HG03039 (cell line): ENCODE measurements around the gene CCDC102A.
"Not testable (repeated sequence)": the region's sequence is repeated elsewhere in the genome, so short reads cannot be mapped to it uniquely, and the experiment has no call there.

Source experiments
- ATAC-seq: cut with Tn5 transposase; IDR thresholded peaks from one replicate; pipeline ENCODE4 v1.9.1; 2021; ENCODE audit warnings: mild to moderate bottlenecking, moderate library complexity; ENCODE audit not compliant: unreplicated experiment

The CCDC102A gene

GRCh38 chr16:57504491-57504890, 31.9 kb downstream of the CCDC102A start:
- no peak for ATAC-seq

GRCh38 chr16:57504001-57504400, 32.4 kb downstream of the CCDC102A start:
- ATAC-seq: no peak

- no peak for ATAC-seq
Measured at GRCh38 chr16:57503366-57503765, 33.0 kb downstream of the CCDC102A start.

GRCh38 chr16:57502048-57502775, 34.2 kb downstream of the CCDC102A start:
- no peak for ATAC-seq

- ATAC-seq: no peak
Measured at GRCh38 chr16:57501492-57501891, 34.9 kb downstream of the CCDC102A start.

GRCh38 chr16:57500578-57501111, 35.7 kb downstream of the CCDC102A start:
- no peak for ATAC-seq

GRCh38 chr16:57499941-57500340, 36.4 kb downstream of the CCDC102A start:
- not testable (repeated sequence) for ATAC-seq

GRCh38 chr16:57498031-57498430, 38.3 kb downstream of the CCDC102A start:
- ATAC-seq: no peak

- ATAC-seq: no peak
Measured at GRCh38 chr16:57497121-57497520, 39.2 kb downstream of the CCDC102A start.

- ATAC-seq: no peak
Measured at GRCh38 chr16:57493767-57494166, 42.6 kb downstream of the CCDC102A start.

GRCh38 chr16:57489229-57489628, 47.1 kb downstream of the CCDC102A start:
- ATAC-seq: no peak

- no peak for ATAC-seq
Measured at GRCh38 chr16:57486858-57487834, 49.2 kb downstream of the CCDC102A start.

GRCh38 chr16:57485916-57486857, 50.2 kb downstream of the CCDC102A start, which contains the start of gene DOK4:
Gene DOK4, minus strand, starts transcription at chr16:57486493. Its CDS starts 6,986 bp downstream, at chr16:57479507.
- ATAC-seq: peak; percentile 92

GRCh38 chr16:57485091-57485915, 51.1 kb downstream of the CCDC102A start:
- ATAC-seq: no peak

- no peak for ATAC-seq
Measured at GRCh38 chr16:57484515-57485005, 51.8 kb downstream of the CCDC102A start.

GRCh38 chr16:57483725-57484514, 52.5 kb downstream of the CCDC102A start:
- ATAC-seq: no peak

GRCh38 chr16:57482845-57483545, 53.4 kb downstream of the CCDC102A start:
- ATAC-seq: no peak

- ATAC-seq: no peak
Measured at GRCh38 chr16:57481421-57481820, 55.0 kb downstream of the CCDC102A start.
